Measurements from ENCODE around the gene LILRB4. TPM values are rescaled to one million over a fixed set of nuclear protein-coding genes. Genes with fewer than 3 reads are reported as not detected.

Gene LILRB4
- total and polyA plus RNA-seq, 3 donors from 2014 or later = 1.0 to 12.6 (median 3.2) TPM

DNA sequence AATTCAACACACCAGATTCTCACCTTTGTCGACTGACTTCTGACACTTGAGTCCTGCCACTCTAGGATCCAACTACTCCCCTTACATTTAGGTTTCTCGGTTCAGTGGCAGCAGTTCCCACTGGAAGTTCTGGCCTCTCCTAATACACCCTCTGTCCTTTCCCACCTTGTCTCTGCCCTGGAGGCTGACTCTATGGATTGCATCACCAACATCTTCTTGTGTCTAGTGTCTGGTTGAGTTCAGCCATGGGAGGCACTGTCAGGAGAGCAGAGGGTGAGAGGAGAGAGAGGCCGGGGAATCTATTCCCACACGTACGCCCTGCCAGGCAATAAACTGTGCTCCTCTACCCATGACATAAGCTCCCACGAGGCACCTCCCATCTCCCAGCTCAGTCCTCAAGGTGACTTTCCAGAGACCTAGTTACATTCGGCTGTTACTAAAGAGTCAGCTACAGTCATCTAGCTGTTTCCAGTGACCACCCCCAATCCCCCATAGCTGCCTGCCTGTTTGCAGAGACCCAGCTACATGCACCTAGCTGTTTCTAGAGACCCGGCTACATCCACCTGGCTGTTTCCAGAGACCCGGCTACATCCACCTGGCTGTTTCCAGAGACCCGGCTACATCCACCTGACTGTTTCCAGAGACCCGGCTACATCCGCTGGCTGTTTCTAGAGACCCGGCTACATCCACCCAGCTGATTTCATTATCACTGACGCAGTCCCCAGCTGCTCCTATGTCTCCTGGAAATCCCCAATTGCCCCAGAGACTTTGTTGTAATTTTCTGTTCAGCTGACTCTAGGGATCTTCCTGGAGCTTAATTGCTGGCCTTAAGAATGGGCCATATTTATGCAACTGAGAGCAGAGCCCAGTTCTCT is 8.1 kb upstream of the LILRB4 start:
- WGBS, 2 donors = 69 to 73% methylated on average over 14 of the region's 14 CpGs
- TF ChIP-seq, protein P1, sequence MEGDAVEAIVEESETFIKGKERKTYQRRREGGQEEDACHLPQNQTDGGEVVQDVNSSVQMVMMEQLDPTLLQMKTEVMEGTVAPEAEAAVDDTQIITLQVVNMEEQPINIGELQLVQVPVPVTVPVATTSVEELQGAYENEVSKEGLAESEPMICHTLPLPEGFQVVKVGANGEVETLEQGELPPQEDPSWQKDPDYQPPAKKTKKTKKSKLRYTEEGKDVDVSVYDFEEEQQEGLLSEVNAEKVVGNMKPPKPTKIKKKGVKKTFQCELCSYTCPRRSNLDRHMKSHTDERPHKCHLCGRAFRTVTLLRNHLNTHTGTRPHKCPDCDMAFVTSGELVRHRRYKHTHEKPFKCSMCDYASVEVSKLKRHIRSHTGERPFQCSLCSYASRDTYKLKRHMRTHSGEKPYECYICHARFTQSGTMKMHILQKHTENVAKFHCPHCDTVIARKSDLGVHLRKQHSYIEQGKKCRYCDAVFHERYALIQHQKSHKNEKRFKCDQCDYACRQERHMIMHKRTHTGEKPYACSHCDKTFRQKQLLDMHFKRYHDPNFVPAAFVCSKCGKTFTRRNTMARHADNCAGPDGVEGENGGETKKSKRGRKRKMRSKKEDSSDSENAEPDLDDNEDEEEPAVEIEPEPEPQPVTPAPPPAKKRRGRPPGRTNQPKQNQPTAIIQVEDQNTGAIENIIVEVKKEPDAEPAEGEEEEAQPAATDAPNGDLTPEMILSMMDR (IDR thresholded peaks at IDR 0.05) = no peak
- no peak for TF ChIP-seq POLR2A (IDR thresholded peaks at IDR 0.05)
- Histone ChIP-seq H3K9me3 (no peaks in the 10 kb centered on the region), H3K4me3 (no peak overlapping the region), H3K27ac (no peak overlapping the region), H3K36me3 (ENCODE audit: low read depth, missing control alignments) (no peaks in the 10 kb centered on the region), H3K4me1 (no peaks in the 10 kb centered on the region), H3K27me3 (no peaks in the 10 kb centered on the region)
- intact Hi-C loops (cut with DNase I; ENCODE audit: low total_unique reads) = no loop called here
- peak; percentile 21 for DNase-seq

DNA sequence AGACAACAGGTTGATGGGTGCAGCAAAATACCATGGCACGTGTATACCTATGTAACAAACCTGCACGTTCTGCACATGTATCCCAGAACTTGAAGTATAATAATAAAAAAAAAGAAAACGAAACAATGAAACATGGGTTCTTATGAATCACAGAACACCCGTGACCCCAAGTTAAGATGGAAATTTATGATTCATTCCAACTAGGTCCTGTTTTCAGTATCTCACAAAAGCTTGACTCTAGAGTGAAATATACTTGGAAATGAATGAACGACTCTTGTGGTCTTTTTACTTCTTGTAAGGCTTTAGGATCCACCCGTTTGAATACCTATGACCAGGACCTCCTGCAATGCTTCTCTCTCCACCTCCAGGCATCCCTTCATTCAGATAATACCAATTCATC is 3.5 kb upstream of the LILRB4 start:
- intact Hi-C loops (cut with DNase I; ENCODE audit: low total_unique reads) = no loop called here
- DNase-seq = no peak
- Histone ChIP-seq H3K27ac (no peak overlapping the region), H3K4me1 (no peaks in the 10 kb centered on the region), H3K27me3 (no peaks in the 10 kb centered on the region), H3K9me3 (no peaks in the 10 kb centered on the region), H3K4me3 (no peak overlapping the region), H3K36me3 (ENCODE audit: low read depth, missing control alignments) (no peaks in the 10 kb centered on the region)
- WGBS, 2 donors = 80 to 81% methylated on average over 6 of the region's 6 CpGs
- no peak for TF ChIP-seq POLR2A (IDR thresholded peaks at IDR 0.05)
- TF ChIP-seq, protein P1 (IDR thresholded peaks at IDR 0.05) = no peak

DNA sequence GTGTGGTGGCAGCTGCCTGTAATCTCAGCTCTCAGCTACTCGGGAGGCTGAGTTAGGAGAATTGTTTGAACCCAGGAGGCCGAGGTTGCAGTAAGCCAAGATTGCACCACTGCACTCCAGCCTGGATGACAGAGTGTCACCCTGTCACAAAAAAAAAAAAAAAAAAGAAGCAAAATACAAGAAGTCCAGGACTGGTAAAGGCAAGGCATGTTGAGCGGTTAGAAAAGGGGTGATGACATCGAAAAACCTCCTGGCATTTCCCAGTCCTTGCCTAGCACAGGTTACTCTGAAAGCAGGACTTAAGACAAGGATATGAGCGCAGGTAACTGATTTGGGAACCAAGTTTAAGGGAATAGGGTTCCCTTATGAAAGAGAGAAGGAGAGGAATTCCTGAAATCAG is 2.5 kb upstream of the LILRB4 start:
- Histone ChIP-seq H3K9me3 (no peaks in the 10 kb centered on the region), H3K4me3 (no peak overlapping the region), H3K4me1 (no peaks in the 10 kb centered on the region), H3K36me3 (ENCODE audit: low read depth, missing control alignments) (no peaks in the 10 kb centered on the region), H3K27me3 (no peaks in the 10 kb centered on the region), H3K27ac (no peak overlapping the region)
- no peak for DNase-seq
- intact Hi-C loops (cut with DNase I; ENCODE audit: low total_unique reads) = no loop called here
- TF ChIP-seq, protein P1 (IDR thresholded peaks at IDR 0.05) = no peak
- TF ChIP-seq POLR2A (IDR thresholded peaks at IDR 0.05) = no peak
- WGBS, 2 donors = 70 to 81% methylated on average over 5 of the region's 5 CpGs

DNA sequence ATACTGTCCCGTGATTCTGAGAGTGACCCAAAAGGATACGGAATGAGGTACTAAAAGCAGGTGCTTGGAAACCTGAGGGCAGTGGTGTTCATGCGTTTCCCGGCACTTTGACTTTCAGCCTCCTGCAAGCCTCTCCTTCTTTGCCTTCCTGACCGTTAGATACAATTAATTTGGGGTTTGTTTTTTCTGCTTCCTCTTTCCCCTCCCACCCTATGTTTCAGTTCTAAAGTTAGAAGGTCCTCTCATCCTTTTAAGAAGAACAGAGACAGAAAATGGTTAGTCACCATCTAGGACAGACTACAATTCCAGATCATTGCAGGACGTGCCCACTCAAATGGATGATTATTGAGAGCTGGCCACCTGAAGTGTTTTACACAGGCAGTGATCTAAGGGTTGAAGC is 1.8 kb upstream of the LILRB4 start:
- Histone ChIP-seq H3K27ac (no peak overlapping the region), H3K9me3 (no peaks in the 10 kb centered on the region), H3K27me3 (no peaks in the 10 kb centered on the region), H3K4me1 (no peaks in the 10 kb centered on the region), H3K4me3 (no peak overlapping the region), H3K36me3 (ENCODE audit: low read depth, missing control alignments) (no peaks in the 10 kb centered on the region)
- intact Hi-C loops (cut with DNase I; ENCODE audit: low total_unique reads) = no loop called here
- DNase-seq = no peak
- no peak for TF ChIP-seq POLR2A (IDR thresholded peaks at IDR 0.05)
- TF ChIP-seq, protein P1 (IDR thresholded peaks at IDR 0.05) = no peak
- WGBS, 2 donors = 76 to 77% methylated on average over 6 of the region's 6 CpGs
